Left hindlimb (tissue), 1 donor: ENCODE measurements around the gene ZNF143.

Source experiments
- DNase-seq: peaks from one replicate; pipeline ENCODE4 v3.0.0-alpha.2; 2018

The ZNF143 gene

GRCh38 chr11:9576701-9577381, 116.0 kb downstream of the ZNF143 start:
- DNase-seq, result no peak

- no peak for DNase-seq
These were observed 116.7 kb downstream of the ZNF143 start for GRCh38 chr11:9577556-9577955.
